GM19238 (cell line): ENCODE results near the gene GRIK3.
"Not testable (repeated sequence)": the region's sequence is repeated elsewhere in the genome, so short reads cannot be mapped to it uniquely, and the experiment has no call there.

ENCODE experiments used
- DNase-seq: peaks from one replicate; pipeline ENCODE4 v3.0.0; 2011; ENCODE audit warnings: low spot score; ENCODE audit not compliant: insufficient read length

GRIK3 gene

DNA sequence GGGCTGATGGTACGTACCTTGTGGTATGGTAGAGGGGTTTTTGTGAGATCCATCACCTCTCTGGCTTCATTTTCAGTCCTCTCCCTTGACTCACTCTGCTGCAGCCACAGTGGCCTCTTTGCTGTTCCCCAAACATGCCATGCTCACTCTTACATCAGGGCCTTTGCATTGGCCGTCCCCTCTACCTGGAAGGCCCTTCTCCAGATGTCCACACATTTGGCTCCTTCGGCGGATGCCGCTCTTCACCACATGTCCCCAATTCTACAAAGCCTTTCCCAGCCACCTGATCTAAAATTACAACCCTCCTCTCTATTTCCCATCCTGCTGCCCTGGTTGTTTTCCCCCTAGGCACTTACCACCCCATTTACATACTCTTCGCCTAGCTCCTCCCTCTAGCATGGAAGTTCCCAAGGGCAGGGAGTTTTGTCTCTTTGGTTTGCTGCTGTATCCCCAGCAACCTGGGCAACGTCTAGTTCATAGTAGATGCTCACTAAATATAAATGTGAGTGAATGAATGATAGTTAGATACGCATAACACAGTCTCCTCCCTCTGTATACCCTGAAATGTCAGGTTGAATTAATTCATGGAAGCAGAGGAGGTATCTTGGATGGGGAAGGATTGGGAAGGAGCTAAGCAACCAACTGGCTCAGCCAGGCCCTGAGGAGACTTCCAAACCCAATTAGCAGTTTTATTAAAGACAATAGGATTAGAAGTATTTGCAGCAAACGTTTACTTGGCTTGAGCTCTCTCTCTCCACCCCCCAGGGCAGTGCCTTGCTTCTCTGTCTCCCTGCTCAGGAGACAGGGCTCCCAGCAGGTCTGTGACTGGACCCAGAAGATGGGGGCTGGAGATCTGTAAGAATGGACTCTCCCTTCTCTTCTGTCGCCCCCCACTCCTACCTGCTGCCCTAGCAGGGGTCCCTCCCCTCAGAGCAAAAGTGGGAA, 264.2 kb downstream of the GRIK3 start:
- DNase-seq = no peak

DNA sequence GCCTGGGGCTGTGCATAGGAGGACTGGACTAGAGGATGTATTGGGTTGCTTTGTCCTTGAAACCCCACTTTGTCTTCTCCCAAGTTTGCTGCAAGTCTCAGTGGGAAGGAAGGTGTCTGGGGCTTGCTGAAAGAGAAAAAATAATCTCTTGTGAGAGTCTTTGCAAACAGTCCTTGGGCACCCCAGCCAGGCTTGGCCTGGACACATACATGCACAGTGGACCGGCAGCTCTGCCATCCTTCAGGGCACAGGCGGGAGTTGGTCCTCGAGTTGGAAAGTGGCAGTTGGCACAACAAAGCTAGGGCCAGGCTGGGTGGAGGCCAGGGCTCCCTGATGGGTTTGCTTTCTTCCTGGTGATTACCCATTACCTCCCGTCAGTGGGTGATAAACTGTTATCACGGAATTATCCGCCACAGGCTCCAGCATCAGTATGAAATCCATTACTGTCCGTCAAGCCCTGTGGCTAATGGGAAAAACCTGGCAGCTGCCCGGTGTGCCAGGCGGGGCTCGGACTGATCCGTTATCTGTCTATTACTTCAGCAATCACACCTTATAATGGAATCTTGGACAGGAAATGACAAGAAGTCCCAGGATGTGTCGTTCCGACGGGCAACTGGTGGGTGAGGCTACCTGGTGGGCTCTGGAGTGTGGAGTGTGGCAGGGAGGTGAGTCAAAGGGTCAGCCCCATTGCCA, 265.7 kb downstream of the GRIK3 start:
- DNase-seq = no peak

DNA sequence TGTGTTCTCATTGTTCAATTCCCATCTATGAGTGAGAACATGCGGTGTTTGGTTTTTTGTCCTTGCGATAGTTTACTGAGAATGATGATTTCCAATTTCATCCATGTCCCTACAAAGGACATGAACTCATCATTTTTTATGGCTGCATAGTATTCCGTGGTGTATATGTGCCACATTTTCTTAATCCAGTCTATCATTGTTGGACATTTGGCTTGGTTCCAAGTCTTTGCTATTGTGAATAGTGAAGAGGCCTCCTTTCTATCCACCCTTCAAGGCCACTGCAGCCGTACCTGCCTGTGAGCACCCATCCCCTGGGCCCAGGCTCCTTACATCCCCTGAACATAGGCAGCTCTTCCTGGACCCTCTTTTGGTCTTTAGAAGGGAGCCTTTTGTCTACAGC, 266.9 kb downstream of the GRIK3 start:
- DNase-seq = not testable (repeated sequence)

DNA sequence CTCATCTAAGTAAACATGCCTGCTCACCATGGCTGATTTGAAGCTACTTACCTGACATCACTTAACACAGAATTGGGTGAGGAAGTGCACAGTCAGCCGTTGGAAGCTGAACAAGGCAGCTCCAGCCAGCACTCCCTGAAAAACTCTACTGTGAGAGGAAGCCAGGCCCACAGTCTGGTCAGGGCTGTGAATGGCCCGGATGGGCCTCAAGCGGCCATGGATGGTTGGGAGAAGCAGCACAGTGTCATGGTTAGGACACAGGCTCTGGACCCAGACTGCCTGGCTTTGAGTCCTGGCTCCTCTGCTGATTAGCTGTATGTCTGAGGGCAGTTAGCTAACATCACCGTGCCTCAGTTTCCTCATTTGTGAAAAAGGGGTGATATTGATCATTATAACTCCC, 267.8 kb downstream of the GRIK3 start:
- DNase-seq = no peak

DNA sequence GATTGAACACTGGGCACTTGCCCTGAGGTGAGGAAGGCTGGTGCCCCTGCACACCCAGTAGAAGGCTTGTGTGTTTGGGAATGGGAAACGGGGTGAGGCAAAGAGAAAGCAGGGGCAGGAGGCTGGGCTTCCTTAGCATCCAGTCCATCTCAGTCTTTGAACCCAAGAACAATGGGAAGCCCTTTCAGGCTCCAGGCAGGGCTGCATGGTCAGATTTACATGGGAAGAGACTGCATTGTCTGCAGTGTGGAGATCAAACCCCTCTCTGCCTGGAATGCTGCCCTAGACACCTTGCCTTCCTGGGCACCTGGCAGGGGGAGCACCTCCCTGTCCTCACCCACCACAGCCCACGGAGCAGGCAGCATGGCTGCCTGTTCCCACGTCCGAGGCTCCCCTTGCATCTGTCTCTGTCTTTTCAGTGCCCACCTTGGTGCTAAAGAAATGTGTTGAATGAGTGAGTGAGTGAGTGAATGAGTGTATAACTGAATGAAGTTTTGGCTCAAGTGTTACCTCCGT, 268.5 kb downstream of the GRIK3 start:
- DNase-seq = no peak

DNA sequence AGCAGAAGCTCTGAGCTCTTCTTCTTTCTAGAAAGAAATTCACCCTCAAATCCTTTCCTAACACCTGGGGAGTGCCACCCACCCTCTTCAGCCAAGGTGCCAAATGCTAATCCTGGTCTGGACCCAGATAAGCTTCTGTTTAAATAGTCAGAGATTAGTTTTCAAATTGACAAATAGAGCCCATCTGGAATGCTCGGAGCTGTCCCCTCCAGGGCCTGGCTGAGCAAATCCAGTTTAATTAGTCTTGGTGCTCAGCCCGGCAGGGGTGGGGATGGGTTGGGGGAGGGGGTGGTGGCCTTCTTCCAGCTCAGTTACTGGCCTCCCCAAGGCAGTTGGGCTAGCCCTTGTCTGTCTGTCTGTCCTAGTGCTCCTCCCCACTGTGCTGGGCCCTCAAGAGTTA, 269.5 kb downstream of the GRIK3 start:
- DNase-seq = no peak

DNA sequence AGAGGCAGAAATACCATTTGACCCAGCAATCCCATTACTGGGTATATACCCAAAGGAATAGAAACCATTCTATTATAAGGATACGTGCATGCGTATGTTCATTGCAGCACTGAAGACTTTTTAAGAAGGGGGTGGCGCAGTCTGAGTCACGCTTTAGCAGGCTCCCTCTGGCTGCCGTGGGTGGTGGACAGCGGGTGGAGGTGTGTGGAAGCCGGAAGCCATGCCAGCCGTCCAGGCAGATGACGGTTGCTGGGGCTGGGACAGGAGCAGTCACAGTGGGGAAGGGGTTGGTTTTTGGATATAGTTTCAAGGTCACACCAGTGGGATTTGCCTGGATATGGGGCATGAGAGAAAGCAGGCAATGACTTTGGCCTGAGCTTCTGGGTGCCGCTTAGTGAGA, 270.5 kb downstream of the GRIK3 start:
- no peak for DNase-seq

DNA sequence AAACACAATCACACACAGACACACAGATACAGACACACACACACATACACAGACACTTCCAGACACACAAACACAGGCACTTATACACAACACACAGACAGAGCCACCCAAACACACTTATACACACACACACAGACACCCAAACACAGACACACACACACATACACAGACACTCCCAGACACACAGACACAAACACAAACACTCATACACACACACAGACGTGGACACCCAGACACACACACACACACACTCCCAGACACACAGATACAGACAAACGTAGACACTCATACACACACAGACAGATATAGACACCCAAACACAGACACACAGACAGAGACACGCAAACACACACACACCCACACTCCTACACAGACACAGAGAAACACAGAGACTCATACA, 272.1 kb downstream of the GRIK3 start:
- no peak for DNase-seq

DNA sequence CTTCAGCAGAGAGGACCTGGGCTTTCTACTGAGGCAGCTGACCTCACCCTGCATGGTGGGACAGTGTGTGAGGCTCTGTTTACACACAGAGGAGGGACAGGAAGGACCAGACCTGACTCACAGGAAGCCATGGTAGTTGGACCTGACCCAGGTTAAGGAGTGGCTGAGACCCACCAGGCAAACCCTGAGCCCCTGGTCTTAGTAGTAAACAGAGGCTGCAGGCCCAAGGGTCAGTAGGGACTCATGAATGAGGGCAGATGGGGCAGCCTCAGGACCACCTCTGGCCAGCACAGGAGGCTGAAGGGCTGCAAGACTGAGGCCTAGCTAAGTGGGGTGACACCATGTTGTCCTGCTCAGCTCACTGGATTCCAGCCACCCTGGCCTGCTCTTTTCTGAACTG, 273.2 kb downstream of the GRIK3 start:
- no peak for DNase-seq

DNA sequence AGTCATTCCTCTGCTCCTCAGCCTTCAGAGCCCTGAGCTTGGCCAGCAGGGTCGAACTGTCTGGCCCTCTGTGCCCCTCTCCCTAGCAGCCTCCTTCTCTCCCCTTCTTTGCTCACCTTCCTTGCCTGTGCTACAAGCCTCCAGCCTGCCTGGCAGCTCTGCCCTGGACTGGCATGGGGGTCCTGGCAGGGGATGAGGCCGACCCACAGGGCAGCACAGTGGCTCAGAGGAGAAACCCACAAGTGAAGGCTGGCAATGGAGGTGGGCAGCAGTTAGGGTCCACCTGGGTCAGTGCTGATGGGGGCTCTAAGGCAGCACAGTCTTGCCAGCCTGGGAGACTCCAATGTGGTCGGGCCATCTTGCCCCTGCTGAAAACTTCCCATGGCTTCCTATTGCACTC, 274.2 kb downstream of the GRIK3 start:
- DNase-seq = no peak

DNA sequence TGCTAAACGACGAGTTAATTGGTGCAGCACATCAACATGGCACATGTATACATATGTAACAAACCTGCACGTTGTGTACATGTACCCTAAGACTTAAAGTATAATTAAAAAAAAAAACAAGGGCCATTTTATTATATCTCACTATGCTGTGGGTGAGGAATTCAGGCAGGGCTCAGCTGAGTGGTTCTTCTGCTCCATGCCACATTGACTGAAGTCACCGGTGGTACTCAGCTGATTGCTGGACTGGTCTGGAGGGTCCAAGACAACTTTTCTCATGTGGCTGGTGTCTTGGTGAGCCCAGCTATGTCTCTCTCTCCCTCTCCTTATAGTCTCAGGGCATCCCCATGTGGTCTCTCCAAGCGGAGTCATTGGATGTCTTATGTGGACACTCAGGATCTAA, 275.0 kb downstream of the GRIK3 start:
- no peak for DNase-seq

DNA sequence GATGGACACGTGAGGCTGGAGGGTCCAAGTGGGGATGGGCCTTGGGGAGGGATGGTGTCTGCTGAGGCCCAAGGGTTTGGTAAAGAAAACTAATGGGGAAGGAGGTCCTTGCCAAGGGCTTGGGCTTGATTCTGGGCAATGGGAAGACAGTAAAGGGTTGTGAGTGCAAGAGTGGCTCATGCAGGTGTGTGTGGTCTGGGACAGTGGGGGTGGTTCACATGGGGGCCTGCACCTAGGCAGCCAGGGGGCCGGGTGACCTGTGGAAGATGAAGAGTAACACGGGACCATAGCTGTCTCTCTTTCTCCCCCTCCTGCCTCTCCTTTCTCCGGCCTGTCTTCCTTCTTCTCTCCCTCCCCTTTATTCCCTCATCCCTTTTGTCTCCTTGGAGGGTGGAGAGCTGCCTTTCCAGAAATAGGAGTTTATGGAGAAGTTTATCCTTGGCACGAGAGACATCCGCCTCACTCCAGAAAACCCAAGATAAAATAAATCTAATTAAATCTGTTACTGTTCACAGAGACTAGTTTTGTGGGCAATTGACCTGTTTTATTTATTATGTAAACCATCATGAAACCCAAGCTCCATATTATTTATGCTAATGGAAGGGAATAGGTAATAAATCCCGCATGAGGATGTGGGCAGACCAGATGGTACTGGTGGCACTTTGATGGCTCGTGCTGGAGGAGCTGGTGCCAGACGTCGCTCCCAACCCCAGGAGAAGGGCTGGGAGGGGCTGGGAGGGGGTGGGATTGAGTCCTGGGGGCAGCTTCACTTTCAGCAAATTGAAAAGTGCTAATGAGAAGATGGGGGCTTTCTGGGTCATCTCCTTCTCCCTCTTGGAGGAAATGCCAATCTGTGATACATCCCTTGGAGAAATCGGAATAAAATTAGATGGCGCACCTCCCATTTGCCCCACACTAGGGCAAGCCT, 278.7 kb downstream of the GRIK3 start:
- no peak for DNase-seq

DNA sequence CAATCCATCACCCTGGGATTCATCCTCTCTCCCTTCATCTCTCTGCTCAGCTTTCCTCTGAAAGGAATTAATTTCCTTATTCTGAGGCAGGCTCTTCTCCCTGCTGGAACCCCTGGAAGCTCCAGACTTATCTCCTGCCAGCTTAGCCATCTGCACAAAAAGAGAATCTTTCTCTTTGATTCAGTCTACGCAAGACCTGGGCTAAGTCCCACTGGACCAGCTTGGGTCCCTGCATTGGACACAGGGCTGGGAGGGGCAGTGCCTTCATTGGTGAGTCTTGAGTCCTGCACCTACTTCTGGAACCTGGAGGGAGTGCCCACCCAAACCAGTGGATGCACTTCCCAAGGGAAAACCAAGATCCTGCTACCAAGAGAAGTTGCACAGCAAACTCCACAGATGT, 279.9 kb downstream of the GRIK3 start:
- DNase-seq = no peak

DNA sequence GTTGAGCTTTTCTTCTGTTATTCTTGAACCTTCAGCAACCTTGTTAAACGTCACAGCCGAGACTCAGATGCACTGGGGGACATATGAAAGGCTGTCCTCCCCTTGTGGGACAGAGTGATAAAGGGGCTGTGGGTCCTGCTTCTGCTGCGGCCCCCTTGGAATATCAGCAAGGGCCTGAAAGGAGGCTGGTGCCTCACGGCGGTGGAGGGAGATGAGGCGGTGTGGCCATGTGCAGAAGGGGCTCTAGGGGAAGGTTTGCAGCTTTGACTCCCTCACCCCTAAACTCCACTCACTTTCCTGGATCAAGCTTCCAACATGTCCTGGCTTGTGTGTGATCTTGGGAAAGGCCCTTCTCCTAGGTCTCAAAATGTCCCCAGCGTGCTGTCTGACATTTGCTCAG, 280.9 kb downstream of the GRIK3 start:
- DNase-seq = no peak

DNA sequence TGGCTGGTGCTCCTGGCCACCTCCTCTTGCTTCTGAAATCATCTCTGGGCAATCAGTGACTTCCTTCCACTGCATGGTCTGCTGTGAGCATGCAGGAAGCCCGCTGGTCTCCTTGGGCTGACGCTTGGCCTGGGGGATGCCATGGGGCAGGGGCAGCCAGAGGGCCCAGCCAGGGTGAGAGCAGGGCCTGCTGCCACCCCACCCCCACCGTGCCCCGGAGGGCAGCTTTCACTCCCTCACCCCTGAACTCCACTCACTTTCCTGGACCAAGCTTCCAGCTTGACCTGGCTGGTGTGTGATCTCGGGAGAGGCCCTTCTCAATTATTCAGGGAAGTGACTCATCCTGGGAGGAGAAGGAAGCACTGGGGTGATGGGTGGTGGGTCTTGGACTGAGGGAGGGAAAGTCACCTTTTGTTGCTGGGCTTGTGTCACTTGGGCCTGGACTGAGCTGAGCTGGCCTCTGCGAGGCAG, 281.4 kb downstream of the GRIK3 start:
- no peak for DNase-seq

DNA sequence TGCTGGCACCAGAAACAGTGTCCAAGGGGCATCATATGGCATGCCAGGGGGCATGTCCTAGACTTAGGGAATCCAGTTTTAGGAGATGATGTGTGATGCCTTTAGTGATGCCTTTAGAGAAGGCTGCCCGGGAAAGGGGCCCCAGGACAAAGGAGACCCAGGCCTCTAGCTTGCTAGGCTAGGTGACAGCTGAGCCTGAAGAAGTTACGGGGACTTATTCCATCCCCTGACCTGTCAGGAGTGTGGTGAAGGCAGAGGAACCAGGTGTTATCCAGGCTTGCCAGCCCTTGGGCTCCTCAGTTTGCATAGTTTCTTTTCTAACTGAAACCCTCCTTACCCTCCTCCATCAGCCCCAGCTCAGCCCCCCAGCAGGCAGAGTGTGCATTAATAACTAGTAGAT, 281.9 kb downstream of the GRIK3 start:
- no peak for DNase-seq

DNA sequence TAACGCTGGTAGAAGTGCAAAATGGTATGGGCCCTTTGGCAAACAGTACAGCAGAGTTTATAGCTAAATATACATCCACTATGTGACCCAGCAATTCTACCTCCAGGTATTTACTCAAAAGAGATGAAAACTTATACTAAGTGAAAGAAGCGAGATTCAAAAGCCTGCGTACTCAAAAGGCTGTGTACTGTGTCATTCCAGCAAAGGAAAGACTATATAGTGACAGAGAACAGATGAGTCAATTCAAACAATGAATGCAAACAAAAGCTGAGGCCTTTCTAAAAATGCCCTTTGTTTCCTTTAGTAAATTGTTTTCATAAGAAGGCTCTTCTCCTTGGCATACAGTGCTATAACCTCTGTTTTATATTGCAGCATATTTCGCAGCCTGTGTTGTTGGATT, 282.8 kb downstream of the GRIK3 start:
- DNase-seq = no peak

DNA sequence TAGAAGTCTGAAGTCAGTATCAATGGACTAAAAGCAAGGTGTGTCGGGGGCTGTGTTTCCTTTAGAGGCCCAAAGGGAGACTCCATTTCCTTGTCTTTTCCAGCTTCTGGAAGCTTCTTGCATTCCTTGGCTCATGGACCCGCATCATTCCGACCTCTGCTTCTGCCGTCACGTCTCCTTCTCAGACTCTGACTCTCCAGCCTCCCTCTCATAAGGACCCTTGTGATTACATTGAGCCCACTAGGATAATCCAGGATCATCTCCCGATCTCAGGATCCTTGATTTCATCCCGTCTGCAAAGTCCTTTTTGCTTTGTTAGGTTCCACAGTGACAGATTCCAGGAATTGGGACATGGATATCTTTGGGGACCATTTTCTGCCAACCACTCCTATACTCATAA, 285.8 kb downstream of the GRIK3 start:
- no peak for DNase-seq
